Muscle of leg (tissue), 11 donors: Measurements from ENCODE around the gene TMEM145. TPM values are rescaled to one million over a fixed set of nuclear protein-coding genes. Genes with fewer than 3 reads are reported as not detected.

Source experiments
- DNase-seq: peaks from one replicate; pipeline ENCODE4 v3.0.0; 2013
- H3K27ac ChIP-seq: one replicate; pipeline ENCODE4 v1.5.1; 2013; ENCODE audit warnings: mild to moderate bottlenecking, low read length, control low read depth
- H3K27me3 ChIP-seq: one replicate; pipeline ENCODE4 v1.6.1; 2013; ENCODE audit warnings: low read length; ENCODE audit not compliant: control insufficient read depth, insufficient read depth
- H3K36me3 ChIP-seq: one replicate; pipeline ENCODE4 v1.6.1; 2013; ENCODE audit warnings: low read length; ENCODE audit not compliant: control insufficient read depth, insufficient read depth
- H3K4me1 ChIP-seq: one replicate; pipeline ENCODE4 v1.6.1; 2013; ENCODE audit warnings: low read length; ENCODE audit not compliant: control insufficient read depth, insufficient read depth
- H3K4me3 ChIP-seq: one replicate; pipeline ENCODE4 v1.5.1; 2013; ENCODE audit warnings: low read length, control low read depth
- H3K9me3 ChIP-seq: replicated peaks from 2 replicates; pipeline ENCODE4 v1.6.1; 2013; ENCODE audit warnings: low read depth, low read length; ENCODE audit not compliant: control insufficient read depth
- WGBS: methylation state at CpG from one replicate; pipeline ENCODE4 v1.1.5; 2013; ENCODE audit warnings: missing lambda C conversion rate; ENCODE audit not compliant: insufficient coverage; 5-methylcytosine and 5-hydroxymethylcytosine counted together
- polyA plus RNA-seq, 8 donors: library from polyadenylated mRNA; unstranded; fragments of 120-200 nt; gene quantifications; one replicate each; pipeline versions ENCODE4 v1.2.1 to v1.2.3, GENCODE V29; 2013; ENCODE audit warnings: inconsistent platforms in 1 of 8, low replicate concordance in 1 of 8; ENCODE audit not compliant: insufficient read length in 8 of 8, insufficient read depth in 1 of 8
- total RNA-seq: library from RNA; stranded (reverse); fragments of 120-200 nt; gene quantifications from one replicate; pipeline ENCODE4 v1.2.4, GENCODE V29; 2013

The TMEM145 gene
- total and polyA plus RNA-seq, 9 donors: 0.04 to 0.56 (median 0.32) TPM

DNA sequence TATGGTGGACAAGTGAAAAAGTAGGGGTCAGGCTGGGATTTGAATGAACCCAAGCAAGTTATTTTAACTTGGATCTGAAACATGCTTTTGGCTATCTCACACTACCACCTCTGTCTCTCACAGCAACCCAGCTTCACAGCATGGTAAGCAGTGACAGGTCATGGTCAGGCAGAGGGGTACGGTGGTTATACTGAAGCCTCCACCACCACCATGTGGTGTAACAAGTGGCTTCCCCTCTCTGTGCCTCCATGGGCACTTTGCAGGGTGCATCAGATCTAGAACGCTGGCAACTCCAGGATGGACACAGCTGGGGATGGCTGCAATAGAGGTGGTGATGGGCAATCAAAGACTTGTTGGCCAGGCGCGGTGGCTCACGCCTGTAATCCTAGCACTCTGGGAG, 739 bp upstream of the TMEM145 start:
- Histone ChIP-seq H3K9me3 (no peaks in the 10 kb centered on the region), H3K36me3 (no peaks in the 10 kb centered on the region), H3K27me3 (peaks cover 38% of the 10 kb centered on the region), H3K27ac (no peak overlapping the region), H3K4me3 (no peak overlapping the region), H3K4me1 (peaks cover 3% of the 10 kb centered on the region)
- no peak for DNase-seq
- 91% methylated on average over 4 of the region's 5 CpGs for WGBS

DNA sequence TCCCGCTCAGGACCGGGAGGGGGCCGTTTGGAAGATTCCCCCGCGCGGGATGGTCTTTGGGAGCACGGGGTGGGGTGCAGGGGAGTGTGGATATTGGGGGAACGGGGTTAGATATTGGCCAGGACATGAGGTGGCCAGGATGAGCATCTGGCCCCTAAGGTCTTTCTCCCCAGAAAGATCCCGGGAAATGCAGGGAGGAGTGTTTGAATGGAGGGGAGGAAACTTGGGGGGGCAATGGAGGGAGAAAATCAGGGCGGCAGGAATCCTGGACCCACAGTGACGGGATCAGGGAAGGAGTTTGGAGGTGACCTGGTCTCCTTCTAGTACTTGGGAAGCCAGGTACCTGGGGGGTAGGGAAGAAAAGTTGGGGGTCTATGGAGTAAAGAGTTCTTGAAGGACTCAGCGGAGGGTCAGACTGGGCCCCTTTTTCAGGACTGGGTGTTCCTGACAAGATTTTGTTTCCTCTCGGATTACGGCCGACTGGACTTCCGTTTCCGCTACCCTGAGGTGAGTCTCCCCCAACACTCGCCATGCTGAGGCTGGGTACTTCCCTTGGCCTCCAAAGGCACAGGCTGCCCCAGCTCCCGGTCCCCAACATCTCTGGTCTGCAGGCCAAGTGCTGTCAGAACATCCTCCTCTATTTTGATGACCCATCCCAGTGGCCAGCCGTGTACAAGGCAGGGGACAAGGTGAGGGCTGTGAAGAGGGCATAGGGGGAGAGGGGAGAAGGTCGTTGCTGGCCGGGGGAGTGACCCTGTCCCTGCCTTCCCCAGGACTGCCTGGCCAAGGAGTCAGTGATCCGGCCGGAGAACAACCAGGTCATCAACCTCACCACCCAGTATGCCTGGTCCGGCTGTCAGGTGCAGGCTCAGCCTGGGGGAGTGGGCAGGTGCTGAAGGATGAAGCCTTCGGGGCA, 989 bp downstream of the TMEM145 start:
- 14% methylated on average over 21 of the region's 26 CpGs for WGBS
- no peaks in the 10 kb centered on the region for H3K36me3 ChIP-seq
- DNase-seq: no peak
- H3K9me3 ChIP-seq: no peaks in the 10 kb centered on the region
- H3K4me3 ChIP-seq: no peak overlapping the region
- no peak overlapping the region for H3K27ac ChIP-seq
- peaks cover 3% of the 10 kb centered on the region for H3K4me1 ChIP-seq
- peaks cover 38% of the 10 kb centered on the region for H3K27me3 ChIP-seq

DNA sequence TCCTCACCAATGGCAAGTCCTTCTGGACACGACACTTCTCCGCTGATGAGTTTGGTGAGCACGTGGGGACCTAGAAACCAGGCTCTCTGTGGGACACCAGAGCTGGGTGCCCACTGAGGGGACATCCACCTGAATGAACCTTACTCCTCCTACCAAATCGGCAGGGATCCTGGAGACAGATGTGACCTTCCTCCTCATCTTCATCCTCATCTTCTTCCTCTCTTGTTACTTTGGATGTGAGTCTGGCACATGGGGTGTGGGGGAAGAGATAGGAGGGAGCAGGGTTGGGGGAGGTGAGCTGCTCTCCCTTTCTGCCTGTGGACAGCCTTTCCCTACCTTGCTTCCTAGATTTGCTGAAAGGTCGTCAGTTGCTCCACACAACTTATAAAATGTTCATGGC, 1.9 kb downstream of the TMEM145 start:
- H3K4me1 ChIP-seq: peaks cover 3% of the 10 kb centered on the region
- no peaks in the 10 kb centered on the region for H3K9me3 ChIP-seq
- DNase-seq: no peak
- WGBS: 70% methylated on average over 3 of the region's 5 CpGs
- no peak overlapping the region for H3K27ac ChIP-seq
- H3K36me3 ChIP-seq: no peaks in the 10 kb centered on the region
- H3K4me3 ChIP-seq: no peak overlapping the region
- peaks cover 40% of the 10 kb centered on the region for H3K27me3 ChIP-seq

DNA sequence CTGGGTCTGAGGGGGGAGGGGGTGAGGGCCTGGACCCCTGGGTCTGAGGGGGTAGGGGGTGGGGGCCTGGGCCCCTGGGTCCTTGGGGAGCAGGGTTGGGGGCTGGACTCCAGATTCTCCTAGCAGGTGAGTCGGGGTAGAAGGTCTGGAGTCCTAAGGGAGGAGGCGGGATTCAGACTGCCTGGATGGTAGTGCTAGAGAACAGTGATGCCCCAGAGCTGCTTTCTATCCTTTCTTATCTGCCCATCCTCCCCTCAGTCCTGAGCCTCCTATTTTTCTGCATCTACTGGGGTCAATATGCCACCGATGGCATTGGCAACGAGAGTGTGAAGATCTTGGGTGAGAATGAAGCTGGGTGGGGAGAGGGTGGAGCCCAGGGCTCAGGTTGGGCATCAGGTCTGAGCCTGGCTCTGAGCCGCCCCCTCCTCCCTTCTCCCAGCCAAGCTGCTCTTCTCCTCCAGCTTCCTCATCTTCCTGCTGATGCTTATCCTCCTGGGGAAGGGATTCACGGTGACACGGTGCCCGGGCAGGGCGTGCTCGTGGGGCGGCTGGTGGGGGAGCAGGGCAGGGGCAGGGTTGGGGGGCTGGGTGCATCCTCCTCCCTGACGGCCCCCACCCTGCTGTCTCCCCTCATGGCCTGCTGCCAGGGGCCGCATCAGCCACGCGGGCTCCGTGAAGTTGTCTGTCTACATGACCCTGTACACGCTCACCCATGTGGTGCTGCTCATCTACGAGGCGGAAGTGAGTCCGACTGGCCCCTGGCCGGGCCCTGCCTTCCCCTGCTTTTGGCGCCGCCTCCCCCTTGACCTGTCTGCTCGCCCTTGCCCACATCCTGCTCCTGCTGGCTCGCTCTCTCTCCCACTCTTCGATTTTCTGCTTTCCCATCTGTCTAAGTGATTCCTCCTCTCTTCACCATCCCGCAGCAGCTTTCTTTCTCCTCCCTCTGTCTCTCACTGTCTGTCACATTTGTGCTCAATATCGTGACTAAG, 3.4 kb downstream of the TMEM145 start:
- Histone ChIP-seq H3K27me3 (peaks cover 51% of the 10 kb centered on the region), H3K9me3 (no peaks in the 10 kb centered on the region), H3K36me3 (no peaks in the 10 kb centered on the region), H3K4me3 (no peak overlapping the region), H3K4me1 (peaks cover 3% of the 10 kb centered on the region), H3K27ac (no peak overlapping the region)
- no peak for DNase-seq
- 26% methylated on average over 23 of the region's 28 CpGs for WGBS

DNA sequence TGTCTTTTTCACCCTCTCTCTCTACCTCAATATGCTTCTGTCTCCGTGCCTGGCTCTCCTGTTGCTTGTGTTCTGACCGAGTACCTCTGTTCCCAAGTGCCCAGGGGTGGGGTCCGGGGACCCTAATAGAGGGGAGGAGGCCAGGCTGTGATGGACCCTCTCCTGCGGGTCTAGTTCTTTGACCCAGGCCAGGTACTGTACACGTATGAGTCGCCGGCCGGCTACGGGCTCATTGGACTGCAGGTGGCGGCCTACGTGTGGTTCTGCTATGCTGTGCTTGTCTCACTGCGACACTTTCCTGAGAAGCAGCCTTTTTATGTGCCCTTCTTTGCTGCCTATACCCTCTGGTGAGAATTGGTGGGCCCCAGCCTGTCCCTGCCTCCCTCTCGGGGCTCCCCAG, 4.4 kb downstream of the TMEM145 start:
- Histone ChIP-seq H3K36me3 (no peaks in the 10 kb centered on the region), H3K9me3 (no peaks in the 10 kb centered on the region), H3K4me1 (peaks cover 3% of the 10 kb centered on the region), H3K27me3 (peaks cover 53% of the 10 kb centered on the region), H3K4me3 (no peak overlapping the region), H3K27ac (no peak overlapping the region)
- 74% methylated on average over 11 of the region's 13 CpGs for WGBS
- DNase-seq: no peak

DNA sequence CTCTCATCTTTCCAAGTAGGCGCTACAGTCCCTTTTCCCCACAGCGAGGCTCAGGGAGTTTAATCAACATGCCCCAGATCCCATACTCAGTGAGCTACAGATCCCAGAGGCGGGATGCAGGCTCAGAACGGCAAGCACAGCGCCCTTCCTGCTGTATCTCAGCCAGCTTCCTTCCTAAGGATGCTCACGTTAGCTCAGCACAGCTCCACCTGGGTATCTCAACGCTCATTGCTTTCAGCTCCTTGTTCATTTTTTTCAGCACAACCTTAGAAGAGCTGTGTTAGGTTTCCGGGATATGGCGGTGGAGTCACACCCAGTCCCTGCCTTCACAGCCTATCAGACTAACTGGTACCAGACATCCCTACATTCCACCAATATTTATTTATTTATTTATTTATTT, 9.2 kb downstream of the TMEM145 start:
- Histone ChIP-seq H3K27ac (no peak overlapping the region), H3K36me3 (no peaks in the 10 kb centered on the region), H3K9me3 (no peaks in the 10 kb centered on the region), H3K27me3 (peaks cover 49% of the 10 kb centered on the region), H3K4me3 (no peak overlapping the region), H3K4me1 (peaks cover 22% of the 10 kb centered on the region)
- no peak for DNase-seq
- WGBS: 52% methylated on average over 6 of the region's 9 CpGs

DNA sequence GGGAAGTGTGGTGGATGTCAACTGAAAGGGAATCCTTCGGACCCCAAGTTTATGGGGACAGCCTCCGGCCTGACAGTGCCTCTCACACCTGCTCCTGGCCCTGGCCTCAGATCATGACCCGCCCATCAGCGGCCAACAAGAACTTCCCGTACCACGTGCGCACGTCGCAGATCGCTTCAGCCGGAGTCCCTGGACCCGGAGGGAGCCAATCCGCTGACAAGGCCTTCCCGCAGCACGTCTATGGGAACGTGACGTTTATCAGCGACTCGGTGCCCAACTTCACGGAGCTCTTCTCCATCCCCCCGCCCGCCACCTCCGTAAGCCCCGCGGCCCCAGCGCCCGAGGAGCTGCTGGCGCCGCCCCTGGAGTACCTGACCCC, 10.4 kb downstream of the TMEM145 start:
- WGBS: 7% methylated on average over 27 of the region's 29 CpGs
- no peaks in the 10 kb centered on the region for H3K9me3 ChIP-seq
- H3K27ac ChIP-seq: no peak overlapping the region
- no peak overlapping the region for H3K4me3 ChIP-seq
- peaks cover 23% of the 10 kb centered on the region for H3K4me1 ChIP-seq
- no peak for DNase-seq
- H3K36me3 ChIP-seq: no peaks in the 10 kb centered on the region
- peaks cover 49% of the 10 kb centered on the region for H3K27me3 ChIP-seq

DNA sequence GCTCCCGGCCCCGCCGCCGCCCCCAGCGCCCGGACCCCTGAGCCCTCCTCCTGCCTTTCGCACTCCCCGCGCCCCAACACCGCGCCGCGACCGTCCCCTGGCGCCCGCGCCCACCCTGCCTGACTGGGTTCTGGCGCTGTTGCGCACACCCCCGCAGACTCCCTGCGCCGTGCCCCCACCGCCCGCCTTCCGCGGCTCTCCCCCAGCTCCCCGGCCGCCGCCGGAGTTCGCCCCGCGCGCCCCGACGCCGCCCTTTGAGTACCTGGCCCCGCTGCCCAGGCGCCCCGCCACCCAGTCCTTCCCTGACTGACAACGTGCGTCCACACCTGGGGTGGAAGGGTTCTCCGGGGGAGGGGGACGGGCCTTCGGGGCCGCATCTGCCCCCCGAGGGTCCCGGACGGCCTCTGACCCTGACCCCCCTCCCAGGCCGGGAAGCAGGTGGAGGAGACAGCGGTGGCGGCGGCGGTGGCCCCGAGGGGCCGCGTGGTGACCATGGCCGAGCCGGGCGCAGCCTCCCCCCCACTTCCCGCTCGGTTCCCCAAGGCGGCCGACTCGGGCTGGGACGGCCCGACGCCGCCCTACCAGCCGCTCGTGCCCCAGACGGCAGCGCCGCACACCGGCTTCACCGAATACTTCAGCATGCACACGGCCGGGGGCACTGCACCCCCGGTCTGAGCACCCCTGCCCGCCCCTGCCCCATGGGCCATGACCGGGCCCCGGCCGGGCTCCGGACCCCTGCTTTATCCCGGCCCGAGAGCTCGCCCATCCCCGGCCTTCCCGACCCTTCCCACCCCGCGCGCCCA, 10.9 kb downstream of the TMEM145 start:
- WGBS: 1% methylated on average over 81 of the region's 92 CpGs
- H3K27me3 ChIP-seq: peaks cover 49% of the 10 kb centered on the region
- DNase-seq: no peak
- no peaks in the 10 kb centered on the region for H3K36me3 ChIP-seq
- H3K4me3 ChIP-seq: no peak overlapping the region
- peaks cover 23% of the 10 kb centered on the region for H3K4me1 ChIP-seq
- H3K27ac ChIP-seq: no peak overlapping the region
- no peaks in the 10 kb centered on the region for H3K9me3 ChIP-seq

DNA sequence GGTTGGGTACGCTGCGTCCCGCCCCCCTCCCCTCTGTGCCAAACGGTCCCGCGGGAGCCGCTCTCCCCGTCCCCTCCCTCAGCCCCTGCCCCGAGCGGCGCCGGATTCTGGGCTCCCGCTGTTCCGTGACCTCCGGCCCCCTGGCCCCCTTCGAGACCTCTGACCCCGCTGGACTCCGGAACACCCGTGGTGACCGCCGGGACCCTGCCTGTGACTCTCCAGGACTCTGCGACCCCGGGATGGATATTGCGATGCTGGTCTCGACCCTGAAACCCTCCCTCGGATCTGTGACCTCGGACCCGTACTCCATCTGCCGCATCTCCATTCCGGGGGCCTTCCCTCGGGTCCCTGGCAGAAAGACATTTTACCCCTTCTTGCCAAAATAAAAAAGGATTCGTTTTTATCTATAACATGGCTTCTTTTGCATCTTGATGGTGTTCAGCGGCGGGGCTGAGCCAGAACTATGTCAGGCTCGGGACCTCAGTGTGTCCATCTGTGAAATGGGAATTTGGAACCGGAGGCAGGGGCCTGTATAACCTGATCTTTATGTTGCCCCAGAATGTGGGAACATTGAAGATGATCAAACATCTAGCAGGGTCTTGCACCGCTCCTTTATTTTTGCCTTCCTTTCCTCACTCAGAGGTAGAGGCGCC, 11.7 kb downstream of the TMEM145 start:
- no peaks in the 10 kb centered on the region for H3K9me3 ChIP-seq
- H3K27ac ChIP-seq: no peak overlapping the region
- H3K36me3 ChIP-seq: no peaks in the 10 kb centered on the region
- H3K4me1 ChIP-seq: peaks cover 23% of the 10 kb centered on the region
- no peak overlapping the region for H3K4me3 ChIP-seq
- peaks cover 49% of the 10 kb centered on the region for H3K27me3 ChIP-seq
- WGBS: under 1% methylated on average over 27 of the region's 38 CpGs
- DNase-seq: no peak
